ENCODE measurements around the gene KLF4. TPM values are rescaled to one million over a fixed set of nuclear protein-coding genes. Genes with fewer than 3 reads are reported as not detected.

The KLF4 gene
- total RNA-seq, 1 donor from 2014 or later, result 0.52 TPM

Other genes starting within 250 kb of the KLF4 start
- gene RAD23B, start 206.5 kb downstream of the KLF4 start, total RNA-seq, result 142 and 145 TPM in 2 replicates